ENCODE data around the gene RCOR1. TPM values are rescaled to one million over a fixed set of nuclear protein-coding genes. Genes with fewer than 3 reads are reported as not detected.
A peak's percentile ranks its signal among the peaks of the same experiment; 100 is the strongest.

Gene RCOR1
- total RNA-seq, 1 experiment from 2014 or later, result 12.1 TPM

- DNase-seq (ENCODE audit: low read depth), result peak; percentile 73
These were observed 184.6 kb downstream of the RCOR1 start, which contains the start of gene TRAF3 for GRCh38 chr14:102776761-102777710. TRAF3 (plus strand) TSS chr14:102777449; CDS start chr14:102870202, 92,753 bp downstream.

GRCh38 chr14:102777711-102778337 is 185.4 kb downstream of the RCOR1 start:
- no peak for DNase-seq (ENCODE audit: low read depth)

GRCh38 chr14:102778338-102779083 is 186.1 kb downstream of the RCOR1 start:
- DNase-seq (ENCODE audit: low read depth), result no peak

- no peak for DNase-seq (ENCODE audit: low read depth)
These were observed 186.6 kb downstream of the RCOR1 start for GRCh38 chr14:102779084-102779462.

GRCh38 chr14:102779574-102780315 is 187.3 kb downstream of the RCOR1 start:
- DNase-seq (ENCODE audit: low read depth), result no peak

Other genes with a start within 250 kb of the RCOR1 start
- gene CINP, start 229.8 kb upstream of the RCOR1 start, total RNA-seq (2014; rRNA removed; shearing (Covaris generic)), result 56.7 and 59.1 TPM in 2 replicates
- gene TECPR2, start 229.7 kb upstream of the RCOR1 start, total RNA-seq (2014; rRNA removed; shearing (Covaris generic)), result 5.0 TPM in 2 replicates
- gene ANKRD9, start 82.9 kb upstream of the RCOR1 start, total RNA-seq (2014; rRNA removed; shearing (Covaris generic)), result 6.8 and 14.0 TPM in 2 replicates
- gene TRAF3, start 184.8 kb downstream of the RCOR1 start, total RNA-seq (2014; rRNA removed; shearing (Covaris generic)), result 15.7 and 16.3 TPM in 2 replicates